ENCODE results near the gene NCSTN.

Gene NCSTN

GRCh38 chr1:160342953-160343869, at the start of gene NCSTN, which contains the start of gene COPA:
NCSTN (plus strand) TSS chr1:160343383; CDS start chr1:160343397, 14 bp downstream.
COPA (minus strand) TSS chr1:160343250; CDS start chr1:160343170, 80 bp downstream.
- DNase-seq = peak; percentile 91

GRCh38 chr1:160296036-160296435, 47.1 kb upstream of the NCSTN start:
- no peak for DNase-seq

- no peak for DNase-seq
These were observed 43.0 kb upstream of the NCSTN start for GRCh38 chr1:160300173-160300572.

- no peak for DNase-seq
These were observed 35.9 kb upstream of the NCSTN start for GRCh38 chr1:160307118-160307791.

GRCh38 chr1:160308451-160309184, 34.6 kb upstream of the NCSTN start:
- DNase-seq = no peak

GRCh38 chr1:160309185-160309557, 34.0 kb upstream of the NCSTN start:
- no peak for DNase-seq

GRCh38 chr1:160309571-160309970, 33.6 kb upstream of the NCSTN start:
- no peak for DNase-seq

- no peak for DNase-seq
These were observed 27.8 kb upstream of the NCSTN start for GRCh38 chr1:160315359-160315758.

- no peak for DNase-seq
These were observed 20.4 kb upstream of the NCSTN start for GRCh38 chr1:160322831-160323230.

- no peak for DNase-seq
These were observed 17.9 kb upstream of the NCSTN start for GRCh38 chr1:160325252-160325651.

- DNase-seq = no peak
These were observed 16.8 kb upstream of the NCSTN start for GRCh38 chr1:160326418-160326817.

GRCh38 chr1:160328184-160328583, 15.0 kb upstream of the NCSTN start:
- DNase-seq = no peak

GRCh38 chr1:160330119-160330518, 13.1 kb upstream of the NCSTN start:
- no peak for DNase-seq

- no peak for DNase-seq
These were observed 10.7 kb upstream of the NCSTN start for GRCh38 chr1:160332516-160332915.

GRCh38 chr1:160338580-160338979, 4.6 kb upstream of the NCSTN start:
- no peak for DNase-seq

GRCh38 chr1:160340146-160340545, 3.0 kb upstream of the NCSTN start:
- DNase-seq = no peak

- no peak for DNase-seq
These were observed 2.3 kb upstream of the NCSTN start for GRCh38 chr1:160340866-160341265.

GRCh38 chr1:160342526-160342925, 657 bp upstream of the NCSTN start:
- no peak for DNase-seq

- DNase-seq = no peak
These were observed 1.1 kb downstream of the NCSTN start for GRCh38 chr1:160344241-160344640.

- DNase-seq = no peak
These were observed 1.8 kb downstream of the NCSTN start for GRCh38 chr1:160344936-160345335.

- no peak for DNase-seq
These were observed 3.3 kb downstream of the NCSTN start for GRCh38 chr1:160346463-160346862.

- DNase-seq = no peak
These were observed 3.8 kb downstream of the NCSTN start for GRCh38 chr1:160346958-160347357.

- no peak for DNase-seq
These were observed 8.4 kb downstream of the NCSTN start for GRCh38 chr1:160351629-160352028.
